Trophoblast cell (in vitro differentiated cells and primary cell): ENCODE results near the gene ASB4.

Experiments used
- DNase-seq, 2 donors: peaks; one replicate each; pipeline ENCODE4 v3.0.0-alpha.2; 2016
- H2AFZ ChIP-seq: 2 replicates; pipeline ENCODE4 v1.6.1; 2013; ENCODE audit warnings: low read length, moderate library complexity, mild to moderate bottlenecking; ENCODE audit not compliant: insufficient read depth, poor library complexity
- H2AK5ac ChIP-seq: 2 replicates; pipeline ENCODE4 v1.6.1; 2013; ENCODE audit warnings: mild to moderate bottlenecking, low read length
- H2BK120ac ChIP-seq: 2 replicates; pipeline ENCODE4 v1.6.1; 2013; ENCODE audit warnings: low read length, mild to moderate bottlenecking, moderate library complexity; ENCODE audit not compliant: insufficient read depth, poor library complexity
- H2BK12ac ChIP-seq: 2 replicates; pipeline ENCODE4 v1.6.1; 2013; ENCODE audit warnings: mild to moderate bottlenecking, low read length, moderate library complexity
- H2BK5ac ChIP-seq: 2 replicates; pipeline ENCODE4 v1.6.1; 2013; ENCODE audit warnings: low read length, low read depth, moderate library complexity, mild to moderate bottlenecking; ENCODE audit not compliant: poor library complexity
- H3K14ac ChIP-seq: 2 replicates; pipeline ENCODE4 v1.6.1; 2013; ENCODE audit warnings: mild to moderate bottlenecking, low read length
- H3K18ac ChIP-seq: 2 replicates; pipeline ENCODE4 v1.6.1; 2013; ENCODE audit warnings: mild to moderate bottlenecking, low read length
- H3K23ac ChIP-seq: 2 replicates; pipeline ENCODE4 v1.6.1; 2013; ENCODE audit warnings: low read length
- H3K27ac ChIP-seq: 2 replicates; pipeline ENCODE4 v1.5.1; 2013; ENCODE audit warnings: low read depth, mild to moderate bottlenecking, inconsistent platforms, low read length, moderate library complexity
- H3K27me3 ChIP-seq: 2 replicates; pipeline ENCODE4 v1.6.1; 2013; ENCODE audit warnings: inconsistent platforms, mild to moderate bottlenecking, low read length, moderate library complexity; ENCODE audit not compliant: insufficient read depth
- H3K36me3 ChIP-seq, 2 experiments: 1 replicate in 1 of 2; 2 replicates in 1 of 2; pipeline ENCODE4 v1.6.1; 2013; ENCODE audit warnings: low read length in 2 of 2, mild to moderate bottlenecking in 2 of 2, moderate library complexity in 1 of 2; ENCODE audit not compliant: insufficient read depth in 2 of 2, control insufficient read depth in 1 of 2
- H3K4ac ChIP-seq: 2 replicates; pipeline ENCODE4 v1.6.1; 2013; ENCODE audit warnings: low read depth, mild to moderate bottlenecking, low read length, moderate library complexity
- H3K4me1 ChIP-seq, 2 experiments: 1 replicate in 1 of 2; 2 replicates in 1 of 2; pipeline ENCODE4 v1.6.1; 2013; ENCODE audit warnings: low read length in 2 of 2, mild to moderate bottlenecking in 2 of 2, moderate library complexity in 1 of 2; ENCODE audit not compliant: insufficient read depth in 2 of 2, control insufficient read depth in 1 of 2
- H3K4me2 ChIP-seq: 2 replicates; pipeline ENCODE4 v1.6.1; 2013; ENCODE audit warnings: inconsistent platforms, mild to moderate bottlenecking, low read length, moderate library complexity
- H3K4me3 ChIP-seq: 2 replicates; pipeline ENCODE4 v1.5.1; 2013; ENCODE audit warnings: mild to moderate bottlenecking, low read depth, low read length, inconsistent platforms
- H3K79me1 ChIP-seq: one replicate; pipeline ENCODE4 v1.6.1; 2013; ENCODE audit warnings: low read length
- H3K79me2 ChIP-seq: 2 replicates; pipeline ENCODE4 v1.6.1; 2013; ENCODE audit warnings: low read length, mild to moderate bottlenecking; ENCODE audit not compliant: control insufficient read depth, insufficient read depth, poor library complexity
- H3K9ac ChIP-seq: 2 replicates; pipeline ENCODE4 v1.6.1; 2013; ENCODE audit warnings: mild to moderate bottlenecking, low read length
- H3K9me3 ChIP-seq: 2 replicates; pipeline ENCODE4 v1.6.1; 2013; ENCODE audit warnings: low read depth, mild to moderate bottlenecking, control low read depth, inconsistent platforms, low read length; ENCODE audit not compliant: insufficient read depth
- H4K12ac ChIP-seq: 2 replicates; pipeline ENCODE4 v1.6.1; 2013; ENCODE audit warnings: low read depth, mild to moderate bottlenecking, low read length, moderate library complexity
- H4K8ac ChIP-seq: 2 replicates; pipeline ENCODE4 v1.6.1; 2013; ENCODE audit warnings: low read depth, mild to moderate bottlenecking, low read length, moderate library complexity
- H4K91ac ChIP-seq: one replicate; pipeline ENCODE4 v1.6.1; 2013; ENCODE audit warnings: low read depth, mild to moderate bottlenecking, low read length, moderate library complexity
- WGBS: extraction: QIAGEN DNeasy Blood & Tissue Kit; methylation state at CpG from one replicate; pipeline ENCODE4 v1.1.7; 2013; ENCODE audit warnings: missing lambda C conversion rate; ENCODE audit not compliant: insufficient read length, insufficient coverage; ENCODE audit errors: extremely low coverage; 5-methylcytosine and 5-hydroxymethylcytosine counted together

ASB4 gene

GRCh38 chr7:95481271-95482165 lies 4.2 kb upstream of the ASB4 start:
- H3K79me1 ChIP-seq = no peaks in the 10 kb centered on the region

GRCh38 chr7:95482424-95482823 lies 3.3 kb upstream of the ASB4 start:
- Histone ChIP-seq H4K91ac (no peak overlapping the region), H3K23ac (no peak overlapping the region), H3K9ac (no peak overlapping the region), H3K14ac (no peak overlapping the region), H2AK5ac (no peak overlapping the region), H4K12ac (no peak overlapping the region), H3K4me1 (no peaks in the 10 kb centered on the region), H3K4me2 (no peak overlapping the region), H3K9me3 (no peaks in the 10 kb centered on the region), H2BK120ac (no peak overlapping the region), H3K18ac (no peak overlapping the region), H2BK5ac (no peak overlapping the region), H3K4ac (no peak overlapping the region), H2BK12ac (no peak overlapping the region), H3K4me3 (no peak overlapping the region), H3K27me3 (no peaks in the 10 kb centered on the region), H3K79me1 (no peaks in the 10 kb centered on the region), H3K79me2 (no peaks in the 10 kb centered on the region), H4K8ac (no peak overlapping the region), H2AFZ (no peak overlapping the region), H3K27ac (no peak overlapping the region), H3K36me3 (no peaks in the 10 kb centered on the region)
- DNase-seq = peak in 1 of 2 donors; percentile 3
- no CpG with 5 or more reads among the region's 4 CpGs for WGBS

More at GRCh38 chr7:95481271-95482165, 4.2 kb upstream of the ASB4 start:
- no peak overlapping the region for H2BK12ac ChIP-seq
- H2BK120ac ChIP-seq = no peak overlapping the region
- no peak overlapping the region for H3K23ac ChIP-seq
- no peaks in the 10 kb centered on the region for H3K27me3 ChIP-seq
- no peak overlapping the region for H4K91ac ChIP-seq
- H4K8ac ChIP-seq = no peak overlapping the region
- no peak overlapping the region for H2BK5ac ChIP-seq
- H3K36me3 ChIP-seq = no peaks in the 10 kb centered on the region
- H3K27ac ChIP-seq = no peak overlapping the region
- WGBS = no CpG with 5 or more reads among the region's 3 CpGs
- no peak overlapping the region for H3K4me2 ChIP-seq
- no peak overlapping the region for H3K9ac ChIP-seq
- H3K9me3 ChIP-seq = no peaks in the 10 kb centered on the region
- H3K4me1 ChIP-seq = no peaks in the 10 kb centered on the region
- H3K79me2 ChIP-seq = no peaks in the 10 kb centered on the region
- H3K4me3 ChIP-seq = no peak overlapping the region
- no peak overlapping the region for H3K18ac ChIP-seq
- no peak overlapping the region for H4K12ac ChIP-seq
- no peak overlapping the region for H2AFZ ChIP-seq
- no peak for DNase-seq
- no peak overlapping the region for H3K14ac ChIP-seq
- no peak overlapping the region for H2AK5ac ChIP-seq
- no peak overlapping the region for H3K4ac ChIP-seq

GRCh38 chr7:95490231-95490762 lies 4.6 kb downstream of the ASB4 start:
- no CpG with 5 or more reads among the region's 3 CpGs for WGBS
- no peaks in the 10 kb centered on the region for H3K9me3 ChIP-seq
- no peak overlapping the region for H4K91ac ChIP-seq
- H3K4me3 ChIP-seq = no peak overlapping the region
- H3K27ac ChIP-seq = no peak overlapping the region
- no peak overlapping the region for H3K18ac ChIP-seq
- H2BK5ac ChIP-seq = no peak overlapping the region
- no peaks in the 10 kb centered on the region for H3K79me2 ChIP-seq
- H2AFZ ChIP-seq = no peak overlapping the region
- H3K79me1 ChIP-seq = peaks cover 2% of the 10 kb centered on the region
- no peak overlapping the region for H4K12ac ChIP-seq
- no peak overlapping the region for H4K8ac ChIP-seq
- H3K23ac ChIP-seq = no peak overlapping the region
- no peak overlapping the region for H2BK120ac ChIP-seq
- no peak overlapping the region for H3K9ac ChIP-seq
- no peak overlapping the region for H2BK12ac ChIP-seq
- no peak overlapping the region for H2AK5ac ChIP-seq
- H3K4me1 ChIP-seq = peaks cover 0 to 10% of the 10 kb centered on the region in 2 experiments
- H3K27me3 ChIP-seq = no peaks in the 10 kb centered on the region
- H3K36me3 ChIP-seq = no peaks in the 10 kb centered on the region
- no peak for DNase-seq
- no peak overlapping the region for H3K4me2 ChIP-seq
- H3K14ac ChIP-seq = no peak overlapping the region
- H3K4ac ChIP-seq = no peak overlapping the region

- Histone ChIP-seq H2BK120ac (no peak overlapping the region), H3K4ac (no peak overlapping the region), H3K23ac (no peak overlapping the region), H3K4me1 (peaks cover 0 to 10% of the 10 kb centered on the region in 2 experiments), H3K9me3 (no peaks in the 10 kb centered on the region), H3K18ac (no peak overlapping the region), H3K36me3 (no peaks in the 10 kb centered on the region), H3K4me2 (no peak overlapping the region), H2BK5ac (no peak overlapping the region), H3K4me3 (no peak overlapping the region), H2BK12ac (no peak overlapping the region), H3K79me2 (no peaks in the 10 kb centered on the region), H4K12ac (no peak overlapping the region), H4K91ac (no peak overlapping the region), H3K9ac (no peak overlapping the region), H3K27ac (no peak overlapping the region), H3K14ac (peak overlapping the region; percentile 11), H3K27me3 (no peaks in the 10 kb centered on the region), H4K8ac (no peak overlapping the region), H2AFZ (no peak overlapping the region), H2AK5ac (no peak overlapping the region), H3K79me1 (peaks cover 2% of the 10 kb centered on the region)
- WGBS = no CpG with 5 or more reads among the region's 4 CpGs
- no peak for DNase-seq
Measured at GRCh38 chr7:95491201-95491600, 5.5 kb downstream of the ASB4 start.
